Activated CD4-positive, alpha-beta T cell treated with anti-CD3 and anti-CD28 coated beads, Interleukin-2, amount 10 ng/mL, durations not matched to agents 7 days and 5 days (primary cell): Measurements from ENCODE around the gene TDRD12. TPM values are rescaled to one million over a fixed set of nuclear protein-coding genes. Genes with fewer than 3 reads are reported as not detected.
"Not testable (repeated sequence)": the region's sequence is repeated elsewhere in the genome, so short reads cannot be mapped to it uniquely, and the experiment has no call there.

Experiments used
- CTCF ChIA-PET: fragments of 350-600 bp; sonication (Branson Sonifier 250); formaldehyde crosslinking; loops from one replicate; lab custom pipeline; 2021; ENCODE audit warnings: antibody characterized with exemption; lab: Charles Lee
- POLR2A ChIA-PET: fragments of 350-600 bp; sonication (Branson Sonifier 250); formaldehyde crosslinking; loops from one replicate; lab custom pipeline; 2021; ENCODE audit warnings: antibody characterized with exemption; lab: Charles Lee
- DNase-seq: peaks from one replicate; pipeline ENCODE4 v3.0.0-alpha.2; 2020
- H3K27ac Mint-ChIP-seq: one replicate; pipeline ENCODE4 v1.8.0; 2021; ENCODE audit warnings: mild to moderate bottlenecking, moderate library complexity, mixed read lengths
- H3K27me3 Mint-ChIP-seq: one replicate; pipeline ENCODE4 v1.8.0; 2021; ENCODE audit warnings: mixed read lengths
- H3K36me3 Mint-ChIP-seq: one replicate; pipeline ENCODE4 v1.8.0; 2021; ENCODE audit warnings: low read depth, mixed read lengths
- H3K4me1 Mint-ChIP-seq: one replicate; pipeline ENCODE4 v1.8.0; 2021; ENCODE audit warnings: mixed read lengths
- H3K4me3 Mint-ChIP-seq: one replicate; pipeline ENCODE4 v1.8.0; 2021; ENCODE audit warnings: mild to moderate bottlenecking, moderate library complexity, mixed read lengths
- H3K9me3 Mint-ChIP-seq: one replicate; pipeline ENCODE4 v1.8.0; 2021; ENCODE audit warnings: mixed read lengths
- total RNA-seq, 2 experiments: library from RNA; stranded (reverse); gene quantifications; one replicate each; pipeline ENCODE4 v1.2.3, GENCODE V29; 2021

TDRD12 gene
- total RNA-seq, 2 experiments from 2014 or later: 0.25 to 0.52 TPM

DNA sequence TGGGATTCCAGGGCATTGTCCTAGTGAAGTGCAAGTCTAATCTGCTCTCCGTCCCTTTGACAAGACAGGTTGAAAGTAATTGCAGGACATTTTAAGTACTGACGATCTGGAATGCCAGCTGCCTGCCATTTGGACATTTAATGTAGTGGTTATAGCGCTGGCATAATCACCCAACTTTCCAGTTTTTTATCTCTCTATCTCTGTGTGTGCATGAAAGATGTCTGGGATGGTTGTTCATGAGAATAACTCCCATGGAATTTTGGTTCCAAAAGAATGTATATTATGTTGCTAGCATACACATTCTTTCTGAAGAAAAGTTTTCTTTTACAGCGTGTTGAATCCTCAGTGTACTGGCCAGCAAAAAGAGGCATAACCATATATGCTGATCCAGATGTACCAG, 53.6 kb downstream of the TDRD12 start:
- H3K36me3 Mint-ChIP-seq: no peaks in the 10 kb centered on the region
- no peaks in the 10 kb centered on the region for H3K4me1 Mint-ChIP-seq
- ChIA-PET CTCF (no interaction called here), POLR2A (no interaction called here)
- H3K27ac Mint-ChIP-seq: no peak overlapping the region
- no peaks in the 10 kb centered on the region for H3K27me3 Mint-ChIP-seq
- H3K9me3 Mint-ChIP-seq: peaks cover 2% of the 10 kb centered on the region
- H3K4me3 Mint-ChIP-seq: no peak overlapping the region
- DNase-seq: no peak

DNA sequence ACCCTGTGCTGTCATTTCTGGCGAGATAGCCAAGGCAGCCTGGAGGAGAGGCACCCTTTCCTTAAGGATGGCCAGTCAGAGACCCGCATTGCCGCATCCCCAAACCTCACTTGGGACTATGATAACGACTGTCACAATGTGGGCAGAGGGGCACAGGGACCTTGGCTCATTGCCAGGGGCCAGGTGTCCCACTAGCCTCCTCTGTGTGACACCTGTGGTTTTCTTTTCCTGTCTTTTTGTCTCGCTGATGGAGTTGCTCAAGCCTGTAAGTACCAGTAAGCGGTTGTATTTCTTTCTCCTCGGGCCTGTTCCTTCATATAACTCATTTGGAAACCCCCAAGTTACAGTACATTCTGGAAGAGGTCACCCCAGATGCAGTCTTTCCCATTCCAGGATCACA, 59.5 kb downstream of the TDRD12 start:
- POLR2A ChIA-PET: no interaction called here
- Mint-ChIP-seq H3K27me3 (peaks cover 20% of the 10 kb centered on the region), H3K9me3 (peaks cover 21% of the 10 kb centered on the region), H3K4me1 (peaks cover 6% of the 10 kb centered on the region), H3K27ac (no peak overlapping the region), H3K4me3 (no peak overlapping the region), H3K36me3 (peaks cover 4% of the 10 kb centered on the region)
- no peak for DNase-seq
- CTCF ChIA-PET: interaction anchor here (1.5 kb wide), 1 partner anchor 11 kb away, joined by 3 read pairs; no protein-coding TSS in a partner anchor

DNA sequence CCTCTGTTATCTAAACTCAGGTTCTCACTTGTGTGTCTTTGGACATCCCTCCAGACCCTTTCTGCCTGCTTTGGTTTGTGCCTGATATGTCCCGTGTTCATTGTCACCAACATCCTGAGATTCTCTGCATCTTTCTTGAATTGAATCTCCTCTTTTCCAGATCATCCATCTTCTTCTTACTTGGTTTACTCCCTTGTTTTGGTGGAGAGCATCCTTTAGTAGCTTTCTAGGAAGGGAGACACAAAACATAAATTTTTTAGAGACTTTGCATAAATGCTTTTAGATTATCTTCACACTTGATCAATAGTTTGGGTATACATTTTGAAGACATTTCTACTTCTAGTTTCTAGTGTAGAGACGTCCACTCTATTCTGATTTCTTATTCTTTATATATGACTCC, 61.7 kb downstream of the TDRD12 start:
- Mint-ChIP-seq H3K4me3 (no peak overlapping the region), H3K9me3 (peaks cover 21% of the 10 kb centered on the region), H3K27me3 (peaks cover 32% of the 10 kb centered on the region), H3K27ac (no peak overlapping the region), H3K4me1 (peaks cover 11% of the 10 kb centered on the region), H3K36me3 (peaks cover 4% of the 10 kb centered on the region)
- ChIA-PET CTCF (interaction anchor here (0.7 kb wide), 1 partner anchor 255 kb away, joined by 3 read pairs; no protein-coding TSS in a partner anchor), POLR2A (no interaction called here)
- DNase-seq: no peak

DNA sequence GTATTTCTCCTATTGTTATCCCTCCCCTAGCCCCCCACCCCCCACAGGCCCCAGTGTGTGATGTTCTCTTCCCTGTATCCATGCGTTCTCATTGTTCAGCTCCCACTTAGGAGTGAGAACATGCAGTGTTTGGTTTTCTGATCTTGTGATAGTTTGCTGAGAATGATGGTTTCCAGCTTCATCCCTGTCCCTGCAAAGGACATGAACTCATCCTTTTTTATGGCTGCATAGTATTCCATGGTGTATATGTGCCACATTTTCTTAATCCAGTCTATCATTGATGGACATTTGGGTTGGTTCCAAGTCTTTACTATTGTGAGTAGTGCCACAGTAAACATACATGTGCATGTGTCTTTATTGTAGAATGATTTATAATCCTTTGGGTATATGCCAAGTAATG, 62.5 kb downstream of the TDRD12 start:
- CTCF ChIA-PET, POLR2A ChIA-PET, H3K36me3 Mint-ChIP-seq, DNase-seq, H3K4me3 Mint-ChIP-seq, H3K27ac Mint-ChIP-seq: not testable (repeated sequence)
- Mint-ChIP-seq H3K4me1 (peaks cover 19% of the 10 kb centered on the region), H3K9me3 (peaks cover 21% of the 10 kb centered on the region), H3K27me3 (peaks cover 32% of the 10 kb centered on the region)

DNA sequence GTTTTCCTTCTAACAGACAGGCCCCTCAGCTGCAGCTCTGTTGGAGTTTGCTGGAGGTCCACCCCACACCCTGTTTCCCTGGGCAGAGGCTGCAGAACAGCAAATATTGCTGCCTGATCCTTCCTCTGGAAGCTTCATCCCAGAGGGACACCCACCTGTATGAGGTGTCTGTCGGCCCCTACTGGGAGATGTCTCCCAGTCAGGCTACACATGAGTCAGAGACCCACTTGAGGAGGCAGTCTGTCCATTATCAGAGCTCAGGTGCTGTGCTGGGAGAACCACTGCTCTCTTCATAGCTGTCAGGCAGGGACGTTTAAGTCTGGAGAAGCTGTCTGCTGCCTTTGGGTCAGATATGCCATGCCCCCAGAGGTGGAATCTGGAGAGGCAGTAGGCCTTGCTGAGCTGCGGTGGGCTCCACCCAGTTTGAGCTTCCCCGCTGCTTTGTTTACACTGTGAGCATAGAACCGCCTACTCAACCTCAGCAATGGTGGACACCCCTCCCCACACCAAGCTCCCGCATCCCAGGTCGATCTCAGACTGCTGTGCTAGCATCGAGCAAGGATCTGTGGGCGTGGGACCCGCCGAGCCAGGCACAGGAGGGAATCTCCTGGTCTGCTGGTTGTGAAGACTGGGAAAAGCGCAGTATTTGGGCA, 67.7 kb downstream of the TDRD12 start:
- CTCF ChIA-PET: interaction anchor here (1.4 kb wide), 1 partner anchor 9 kb away, joined by 3 read pairs; no protein-coding TSS in a partner anchor

DNA sequence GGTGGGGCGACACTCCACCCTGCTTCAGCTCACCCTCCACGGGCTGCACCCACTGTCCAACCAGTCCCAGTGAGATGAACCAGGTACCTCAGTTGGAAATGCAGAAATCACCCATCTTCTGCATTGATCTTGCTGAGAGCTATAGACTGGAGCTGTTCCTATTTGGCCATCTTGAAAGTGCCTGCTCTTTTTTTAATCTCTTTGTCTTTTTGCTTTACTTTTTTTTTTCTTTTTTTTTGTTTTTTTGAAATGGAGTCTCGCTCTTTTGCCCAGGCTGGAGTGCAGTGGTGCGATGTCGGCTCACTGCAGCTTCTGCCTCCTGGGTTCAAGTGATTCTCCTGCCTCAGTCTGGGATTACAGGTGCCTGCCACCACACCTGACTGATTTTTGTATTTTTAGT, 68.3 kb downstream of the TDRD12 start:
- H3K4me1 Mint-ChIP-seq: peaks cover 31% of the 10 kb centered on the region
- H3K9me3 Mint-ChIP-seq, H3K4me3 Mint-ChIP-seq, DNase-seq, POLR2A ChIA-PET, H3K27ac Mint-ChIP-seq, H3K36me3 Mint-ChIP-seq, CTCF ChIA-PET: not testable (repeated sequence)
- H3K27me3 Mint-ChIP-seq: peaks cover 25% of the 10 kb centered on the region

More for the DNA sequence above, 67.7 kb downstream of the TDRD12 start:
- H3K4me1 Mint-ChIP-seq: peaks cover 25% of the 10 kb centered on the region
- H3K27ac Mint-ChIP-seq, POLR2A ChIA-PET, H3K4me3 Mint-ChIP-seq, DNase-seq, H3K36me3 Mint-ChIP-seq: not testable (repeated sequence)
- peaks cover 15% of the 10 kb centered on the region for H3K9me3 Mint-ChIP-seq
- H3K27me3 Mint-ChIP-seq: peaks cover 26% of the 10 kb centered on the region

DNA sequence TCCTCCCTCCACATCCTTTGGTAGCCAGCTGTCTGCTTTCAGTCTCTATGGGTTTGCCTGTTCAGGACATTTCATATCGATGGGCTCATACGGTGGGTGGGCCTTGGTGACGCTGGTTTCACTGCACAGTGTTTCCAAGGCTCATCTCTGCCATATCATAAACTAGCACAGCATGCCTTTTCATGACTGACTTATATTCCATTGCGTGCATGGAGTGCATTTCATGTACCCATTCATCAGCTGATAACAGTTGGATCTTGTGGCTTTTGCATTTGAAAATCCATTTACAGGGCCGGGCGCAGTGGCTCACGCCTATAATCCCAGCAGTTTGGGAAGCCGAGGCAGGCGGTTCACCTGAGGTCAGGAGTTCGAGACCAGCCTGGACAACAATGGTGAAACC, 69.9 kb downstream of the TDRD12 start:
- Mint-ChIP-seq H3K9me3 (no peaks in the 10 kb centered on the region), H3K4me1 (peaks cover 41% of the 10 kb centered on the region), H3K27ac (no peak overlapping the region), H3K4me3 (no peak overlapping the region), H3K36me3 (peaks cover 2% of the 10 kb centered on the region), H3K27me3 (peaks cover 11% of the 10 kb centered on the region)
- CTCF ChIA-PET: interaction anchor here (1.2 to 1.7 kb wide), 2 partner anchors 10 to 15 kb away, joined by 3 to 4 read pairs; no protein-coding TSS in a partner anchor
- DNase-seq: no peak
- POLR2A ChIA-PET: no interaction called here

DNA sequence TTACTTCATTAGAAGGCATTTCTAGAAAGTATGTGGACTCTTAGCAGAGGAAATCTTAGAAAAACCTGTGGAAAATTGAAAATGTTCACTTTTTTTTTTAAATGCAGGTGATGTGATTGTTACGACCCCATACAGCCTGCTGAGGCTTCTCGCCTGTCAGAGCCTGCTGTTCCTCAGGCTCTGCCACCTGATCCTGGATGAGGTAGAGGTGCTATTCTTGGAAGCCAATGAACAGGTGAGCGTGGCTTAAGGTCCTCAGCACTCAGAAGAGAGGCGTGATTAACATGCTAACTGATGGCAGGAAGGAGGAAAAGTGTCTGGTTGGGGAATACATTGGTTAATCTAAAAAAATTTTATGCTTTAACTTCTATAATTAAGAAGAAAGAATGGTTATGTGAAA, 78.6 kb downstream of the TDRD12 start:
- H3K4me1 Mint-ChIP-seq: peaks cover 50% of the 10 kb centered on the region
- ChIA-PET POLR2A (no interaction called here), CTCF (no interaction called here)
- H3K4me3 Mint-ChIP-seq: no peak overlapping the region
- H3K36me3 Mint-ChIP-seq: no peaks in the 10 kb centered on the region
- peaks cover 1% of the 10 kb centered on the region for H3K27me3 Mint-ChIP-seq
- H3K9me3 Mint-ChIP-seq: no peaks in the 10 kb centered on the region
- no peak for DNase-seq
- no peak overlapping the region for H3K27ac Mint-ChIP-seq

DNA sequence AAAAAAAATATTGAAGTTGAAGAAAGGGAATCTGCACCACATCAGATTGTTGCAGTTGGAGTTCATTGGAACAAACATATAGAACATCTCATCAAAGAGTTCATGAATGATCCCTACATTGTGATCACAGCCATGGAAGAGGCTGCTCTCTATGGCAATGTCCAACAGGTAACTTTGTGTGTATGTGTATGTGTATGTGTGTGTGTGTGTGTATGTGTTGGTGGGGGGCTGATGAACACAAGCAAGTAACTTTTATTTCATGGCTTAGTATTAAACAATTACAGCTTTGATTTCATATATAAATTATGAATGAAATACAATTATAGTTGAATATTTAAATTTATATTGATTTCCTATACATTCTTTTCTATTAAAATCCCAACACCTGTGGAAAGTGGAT, 80.6 kb downstream of the TDRD12 start:
- ChIA-PET CTCF (no interaction called here), POLR2A (no interaction called here)
- Mint-ChIP-seq H3K27ac (no peak overlapping the region), H3K9me3 (no peaks in the 10 kb centered on the region), H3K4me3 (no peak overlapping the region), H3K4me1 (peaks cover 35% of the 10 kb centered on the region), H3K27me3 (peaks cover 1% of the 10 kb centered on the region), H3K36me3 (no peaks in the 10 kb centered on the region)
- DNase-seq: no peak

DNA sequence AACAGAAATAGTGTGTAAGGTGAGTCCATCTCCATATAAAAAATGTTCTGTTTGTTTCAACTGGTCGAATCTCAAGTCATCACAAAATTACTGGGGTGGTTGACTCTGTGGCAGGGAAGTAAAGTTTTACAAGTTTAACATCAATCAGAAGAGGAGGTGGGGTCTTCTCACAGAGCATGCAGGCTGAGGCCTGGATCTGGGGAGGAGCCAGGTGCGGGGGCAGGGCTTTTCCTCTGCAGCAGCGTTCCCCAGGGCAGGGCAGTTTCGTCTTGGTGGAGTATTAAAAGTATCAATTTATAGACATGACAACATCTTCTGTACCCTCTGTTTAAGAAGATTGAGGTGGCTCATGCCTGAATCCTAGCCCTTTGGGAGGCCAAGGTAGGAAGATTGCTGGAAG, 81.2 kb downstream of the TDRD12 start:
- H3K27me3 Mint-ChIP-seq: peaks cover 1% of the 10 kb centered on the region
- no peaks in the 10 kb centered on the region for H3K9me3 Mint-ChIP-seq
- ChIA-PET CTCF (no interaction called here), POLR2A (no interaction called here)
- DNase-seq: no peak
- H3K36me3 Mint-ChIP-seq: no peaks in the 10 kb centered on the region
- no peak overlapping the region for H3K27ac Mint-ChIP-seq
- H3K4me3 Mint-ChIP-seq: no peak overlapping the region
- H3K4me1 Mint-ChIP-seq: peaks cover 30% of the 10 kb centered on the region

DNA sequence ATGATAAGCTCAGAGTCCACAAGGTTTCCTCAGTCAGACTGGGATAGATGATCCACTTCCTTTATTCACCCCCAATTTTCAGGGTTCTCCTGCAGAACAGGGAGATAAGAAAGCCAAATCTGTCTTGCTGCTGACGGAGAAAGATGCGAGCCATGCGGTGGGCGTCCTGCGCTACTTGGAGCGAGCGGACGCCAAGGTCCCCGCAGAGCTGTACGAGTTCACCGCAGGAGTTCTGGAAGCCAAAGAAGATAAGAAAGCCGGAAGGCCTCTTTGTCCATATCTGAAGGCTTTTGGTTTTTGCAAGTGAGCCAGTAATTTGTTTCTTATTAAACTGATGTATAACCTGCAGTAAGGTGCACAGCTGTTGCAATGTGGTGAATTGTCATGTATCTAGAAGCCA, 83.3 kb downstream of the TDRD12 start:
- no peak for DNase-seq
- H3K4me1 Mint-ChIP-seq: peaks cover 22% of the 10 kb centered on the region
- H3K9me3 Mint-ChIP-seq: no peaks in the 10 kb centered on the region
- ChIA-PET CTCF (no interaction called here), POLR2A (no interaction called here)
- no peaks in the 10 kb centered on the region for H3K36me3 Mint-ChIP-seq
- no peak overlapping the region for H3K27ac Mint-ChIP-seq
- peaks cover 1% of the 10 kb centered on the region for H3K27me3 Mint-ChIP-seq
- H3K4me3 Mint-ChIP-seq: no peak overlapping the region

DNA sequence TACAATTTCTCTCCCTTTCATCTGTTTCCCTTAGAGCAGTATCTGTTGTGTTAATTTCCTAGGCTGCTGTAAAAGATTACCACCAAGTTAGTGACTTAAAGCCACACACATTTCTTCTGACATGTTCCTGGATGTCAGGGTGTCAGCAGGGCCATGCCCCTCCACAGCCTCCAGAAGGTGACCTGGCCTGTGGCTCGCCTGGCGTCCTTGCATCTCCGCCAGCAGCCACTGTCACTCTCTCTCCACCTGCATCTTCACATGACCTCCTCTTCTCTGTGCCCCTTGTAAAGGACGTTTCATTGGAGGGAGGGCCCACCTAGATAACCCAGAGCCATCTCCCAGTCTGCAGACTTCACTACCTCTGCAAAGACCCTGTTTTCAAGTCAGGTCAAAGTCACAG, 88.7 kb downstream of the TDRD12 start:
- H3K27me3 Mint-ChIP-seq: no peaks in the 10 kb centered on the region
- no peaks in the 10 kb centered on the region for H3K9me3 Mint-ChIP-seq
- no peaks in the 10 kb centered on the region for H3K36me3 Mint-ChIP-seq
- ChIA-PET POLR2A (no interaction called here), CTCF (no interaction called here)
- no peak overlapping the region for H3K27ac Mint-ChIP-seq
- no peak overlapping the region for H3K4me3 Mint-ChIP-seq
- no peak for DNase-seq
- H3K4me1 Mint-ChIP-seq: peaks cover 12% of the 10 kb centered on the region

DNA sequence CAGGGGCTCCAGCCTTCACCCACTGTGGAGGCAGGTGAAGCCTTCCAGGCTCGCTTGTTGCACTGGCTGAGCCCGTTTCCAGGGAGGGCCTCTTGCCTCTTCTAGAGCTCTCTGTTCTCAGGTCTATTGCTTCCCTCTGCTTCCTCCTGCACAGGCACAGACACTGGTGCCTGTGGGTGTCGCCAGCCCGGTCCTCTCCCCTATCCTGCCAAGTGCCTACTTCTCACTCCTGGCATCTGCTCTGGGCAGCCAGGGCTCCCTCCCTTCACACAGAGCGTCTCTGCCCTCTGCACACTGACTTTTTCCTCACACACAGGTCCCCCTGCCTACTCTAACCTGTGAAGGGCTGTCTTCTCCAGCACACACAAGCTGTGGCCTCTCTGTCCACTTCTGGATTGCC, 89.7 kb downstream of the TDRD12 start:
- Mint-ChIP-seq H3K4me3 (no peak overlapping the region), H3K27ac (peak overlapping the region; percentile 60)
- POLR2A ChIA-PET: no interaction called here

DNA sequence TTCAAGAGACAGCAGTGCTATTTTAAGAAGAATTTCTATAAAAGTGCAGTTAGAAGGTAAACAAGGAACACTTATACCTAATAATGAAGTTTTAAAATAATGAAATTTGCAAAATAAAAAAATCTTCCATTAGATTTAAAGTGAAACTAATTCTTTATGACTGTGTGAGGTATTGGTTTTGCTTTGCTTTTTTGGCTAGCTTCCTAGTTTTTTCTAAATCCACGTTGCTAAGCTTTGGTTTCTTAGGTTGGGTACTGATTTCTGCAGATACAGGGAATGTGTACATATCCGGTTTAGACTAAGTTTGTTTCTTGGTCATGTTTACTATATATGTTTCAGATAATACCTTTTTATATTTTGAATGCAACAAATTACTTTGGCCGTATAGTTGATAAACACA, 90.2 kb downstream of the TDRD12 start:
- Mint-ChIP-seq H3K4me3 (no peak overlapping the region), H3K9me3 (no peaks in the 10 kb centered on the region), H3K4me1 (peaks cover 20% of the 10 kb centered on the region), H3K27me3 (peaks cover 2% of the 10 kb centered on the region), H3K36me3 (no peaks in the 10 kb centered on the region), H3K27ac (peak overlapping the region; percentile 60)
- CTCF ChIA-PET: no interaction called here
- DNase-seq: no peak
- POLR2A ChIA-PET: no interaction called here

More for the DNA sequence above, 89.7 kb downstream of the TDRD12 start:
- no peaks in the 10 kb centered on the region for H3K9me3 Mint-ChIP-seq
- CTCF ChIA-PET: no interaction called here
- H3K4me1 Mint-ChIP-seq: peaks cover 18% of the 10 kb centered on the region
- no peaks in the 10 kb centered on the region for H3K36me3 Mint-ChIP-seq
- no peak for DNase-seq
- peaks cover under 1% of the 10 kb centered on the region for H3K27me3 Mint-ChIP-seq
